ENCODE measurements around the gene GID4.

GRCh38 chr17:18018411-18018921 lies 20.7 kb upstream of the GID4 start:
- TF ChIP-seq POLR2A (IDR thresholded peaks at IDR 0.05; ENCODE audit: low read depth, low read length): no peak
- TF ChIP-seq POLR2AphosphoS5 (IDR thresholded peaks at IDR 0.05; ENCODE audit: low read depth, low read length): no peak
- TF ChIP-seq TAF1 (IDR thresholded peaks at IDR 0.05; ENCODE audit: borderline replicate concordance, low read depth, low read length): no peak
